Measurements from ENCODE around the gene COBLL1.

COBLL1 gene

DNA sequence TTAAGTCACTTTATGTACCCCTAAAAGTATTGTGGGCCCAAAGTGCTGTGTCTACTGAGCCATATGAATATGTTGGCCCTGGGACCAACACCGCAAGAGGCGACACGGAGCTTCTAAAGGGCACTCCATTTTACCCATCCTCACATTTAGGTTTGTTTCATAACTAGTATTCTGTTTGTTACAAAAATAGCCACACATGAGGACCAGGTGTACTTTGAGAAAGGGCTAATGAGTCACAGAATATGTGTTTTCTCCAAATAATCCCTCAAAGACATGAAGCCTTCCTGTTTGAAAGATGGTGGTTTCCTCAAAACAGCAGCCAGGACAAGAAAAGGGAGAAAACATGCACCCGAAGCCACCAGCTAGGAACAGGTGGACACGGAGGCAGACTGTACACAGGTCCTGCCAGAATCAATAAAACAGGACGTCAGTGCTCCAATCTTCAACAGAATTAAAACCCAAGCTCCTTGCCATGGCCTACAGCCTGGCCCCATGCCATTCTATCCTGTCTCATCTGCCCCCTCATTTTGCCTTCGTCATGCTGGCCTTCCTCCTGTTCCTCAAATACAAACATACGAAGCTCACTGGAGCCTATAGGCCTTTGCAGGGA lies 198.6 kb downstream of the COBLL1 start:
- no peak for DNase-seq (ENCODE audit: low read depth)
- TF ChIP-seq, protein P1, sequence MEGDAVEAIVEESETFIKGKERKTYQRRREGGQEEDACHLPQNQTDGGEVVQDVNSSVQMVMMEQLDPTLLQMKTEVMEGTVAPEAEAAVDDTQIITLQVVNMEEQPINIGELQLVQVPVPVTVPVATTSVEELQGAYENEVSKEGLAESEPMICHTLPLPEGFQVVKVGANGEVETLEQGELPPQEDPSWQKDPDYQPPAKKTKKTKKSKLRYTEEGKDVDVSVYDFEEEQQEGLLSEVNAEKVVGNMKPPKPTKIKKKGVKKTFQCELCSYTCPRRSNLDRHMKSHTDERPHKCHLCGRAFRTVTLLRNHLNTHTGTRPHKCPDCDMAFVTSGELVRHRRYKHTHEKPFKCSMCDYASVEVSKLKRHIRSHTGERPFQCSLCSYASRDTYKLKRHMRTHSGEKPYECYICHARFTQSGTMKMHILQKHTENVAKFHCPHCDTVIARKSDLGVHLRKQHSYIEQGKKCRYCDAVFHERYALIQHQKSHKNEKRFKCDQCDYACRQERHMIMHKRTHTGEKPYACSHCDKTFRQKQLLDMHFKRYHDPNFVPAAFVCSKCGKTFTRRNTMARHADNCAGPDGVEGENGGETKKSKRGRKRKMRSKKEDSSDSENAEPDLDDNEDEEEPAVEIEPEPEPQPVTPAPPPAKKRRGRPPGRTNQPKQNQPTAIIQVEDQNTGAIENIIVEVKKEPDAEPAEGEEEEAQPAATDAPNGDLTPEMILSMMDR (conservative IDR thresholded peaks at IDR 0.05; ENCODE audit: low read depth, low read length): no peak

DNA sequence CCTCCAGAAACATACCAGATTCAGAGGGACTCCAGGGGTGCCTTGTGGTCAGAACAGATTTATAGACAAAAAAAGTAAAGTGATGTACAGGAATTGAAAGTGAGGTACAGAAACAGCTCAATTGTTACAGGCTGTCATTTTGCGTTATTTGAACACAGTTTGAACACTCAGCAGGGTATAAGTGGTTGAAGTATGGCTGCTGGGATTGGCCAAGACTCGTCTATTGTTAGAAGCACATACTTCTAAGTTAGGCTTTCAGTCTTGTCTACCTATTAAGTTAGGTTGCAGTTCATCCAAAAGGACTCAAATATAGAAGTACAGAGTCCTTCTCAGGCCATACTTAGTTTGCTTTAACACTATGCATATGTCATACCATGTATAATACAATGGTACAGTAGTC lies 199.4 kb downstream of the COBLL1 start:
- TF ChIP-seq, protein P1 (conservative IDR thresholded peaks at IDR 0.05; ENCODE audit: low read depth, low read length): no peak
- H3K4me3 ChIP-seq (ENCODE audit: low read depth, low read length): no peak overlapping the region

More for the DNA sequence above, 198.6 kb downstream of the COBLL1 start:
- no peak overlapping the region for H3K4me3 ChIP-seq (ENCODE audit: low read depth, low read length)

More for the DNA sequence above, 199.4 kb downstream of the COBLL1 start:
- DNase-seq (ENCODE audit: low read depth): no peak
